MM.1S (cell line): Measurements from ENCODE around the gene PFDN4.

ENCODE experiments used
- CTCF ChIP-seq: fragments of 300-600 bp; sonication (generic); IDR thresholded peaks from 2 replicates; pipeline ENCODE4 v1.5.1; 2016; ENCODE audit warnings: antibody characterized with exemption, low read length, mixed read lengths
- EZH2phosphoT487 ChIP-seq: fragments of 300-600 bp; sonication (generic); IDR thresholded peaks from 2 replicates; pipeline ENCODE4 v1.6.1; 2018; ENCODE audit warnings: antibody characterized with exemption, low read length

GRCh38 chr20:54260116-54260515, 52.2 kb downstream of the PFDN4 start:
- TF ChIP-seq CTCF, result no peak
- no peak for TF ChIP-seq EZH2phosphoT487
